SK-N-SH (cell line): ENCODE measurements around the gene JAK1. TPM values are rescaled to one million over a fixed set of nuclear protein-coding genes. Genes with fewer than 3 reads are reported as not detected.

Experiments
- CTCF ChIA-PET: fragments of 300-600, 350-600 bp; formaldehyde crosslinking; extraction: SDS; loops from one replicate; lab custom pipeline; 2021; lab: Yijun Ruan, JAX
- POLR2A ChIA-PET: fragments of 350-600 bp; sonication (Branson Sonifier 250); formaldehyde crosslinking; extraction: SDS; loops from one replicate; lab custom pipeline; 2020; ENCODE audit warnings: antibody characterized with exemption, inconsistent platforms; lab: Yijun Ruan, JAX
- DNase-seq: peaks from one replicate; pipeline ENCODE4 v3.0.0; 2012
- H2AFZ ChIP-seq: fragments of 200-600 bp; sonication (generic); 2 replicates; pipeline ENCODE4 v1.8.1; 2016; ENCODE audit warnings: antibody characterized with exemption, mild to moderate bottlenecking, low read depth
- H3F3A ChIP-seq: fragments of 200-600 bp; sonication (generic); replicated peaks from 2 replicates; pipeline ENCODE3; 2016; ENCODE audit warnings: antibody characterized with exemption, mild to moderate bottlenecking; ENCODE audit not compliant: insufficient read depth
- H3K27ac ChIP-seq, 2 experiments: fragments of 200-500 bp in 1 of 2; fragments of 200-600 bp in 1 of 2; sonication (Bioruptor generic) in 1 of 2; sonication (generic), shearing (Covaris generic) in 1 of 2; 2 replicates each; pipeline versions ENCODE4 v1.5.1 to v1.6.1; 2014 to 2016; ENCODE audit warnings: low read depth in 2 of 2, inconsistent platforms in 1 of 2, low read length in 1 of 2, mild to moderate bottlenecking in 1 of 2, mixed read lengths in 1 of 2
- H3K27me3 ChIP-seq: fragments of 200-600 bp; sonication (generic), shearing (Covaris generic); 2 replicates; pipeline ENCODE4 v1.6.1; 2016; ENCODE audit warnings: mixed run types; ENCODE audit not compliant: insufficient read depth
- H3K36me3 ChIP-seq, 2 experiments: fragments of 200-500 bp in 1 of 2; fragments of 200-600 bp in 1 of 2; sonication (Bioruptor generic) in 1 of 2; sonication (generic) in 1 of 2; replicated peaks in 1 of 2; 2 replicates each; pipeline versions ENCODE3 to v1.5.1; 2014 to 2016; ENCODE audit warnings: low read length in 1 of 2, mild to moderate bottlenecking in 1 of 2; ENCODE audit not compliant: insufficient read depth in 2 of 2, control insufficient read depth in 1 of 2
- H3K4me1 ChIP-seq, 2 experiments: fragments of 200-500 bp in 1 of 2; fragments of 200-600 bp in 1 of 2; sonication (Bioruptor generic) in 1 of 2; sonication (generic), shearing (Covaris generic) in 1 of 2; 2 replicates each; pipeline versions ENCODE4 v1.5.1 to v1.6.1; 2014 to 2016; ENCODE audit warnings: low read depth in 1 of 2, low read length in 1 of 2, mixed run types in 1 of 2; ENCODE audit not compliant: insufficient read depth in 2 of 2, control insufficient read depth in 1 of 2
- H3K4me2 ChIP-seq: fragments of 200-600 bp; sonication (generic), shearing (Covaris generic); 2 replicates; pipeline ENCODE4 v1.6.1; 2017; ENCODE audit warnings: mixed run types
- H3K4me3 ChIP-seq, 2 experiments: fragments of 200-500 bp in 1 of 2; fragments of 200-600 bp in 1 of 2; sonication (Bioruptor generic) in 1 of 2; sonication (generic), shearing (Covaris generic) in 1 of 2; 2 replicates each; pipeline versions ENCODE4 v1.5.1 to v1.8.1; 2014 to 2016; ENCODE audit warnings: low read depth in 2 of 2, inconsistent platforms in 1 of 2, low read length in 1 of 2, mild to moderate bottlenecking in 1 of 2, mixed read lengths in 1 of 2, moderate library complexity in 1 of 2
- H3K79me2 ChIP-seq: fragments of 200-600 bp; sonication (generic); 2 replicates; pipeline ENCODE4 v1.8.1; 2017; ENCODE audit warnings: mild to moderate bottlenecking; ENCODE audit not compliant: insufficient read depth
- H3K9ac ChIP-seq: fragments of 200-600 bp; sonication (generic); 2 replicates; pipeline ENCODE4 v1.6.1; 2017; ENCODE audit warnings: mixed run types
- H3K9me2 ChIP-seq: fragments of 200-600 bp; sonication (generic); 2 replicates; pipeline ENCODE4 v1.6.1; 2017; ENCODE audit warnings: mixed run types
- H3K9me3 ChIP-seq: fragments of 200-600 bp; sonication (generic); 2 replicates; pipeline ENCODE4 v1.6.1; 2017; ENCODE audit warnings: mixed run types, mild to moderate bottlenecking, moderate library complexity
- H4K20me1 ChIP-seq: fragments of 200-600 bp; sonication (generic); 2 replicates; pipeline ENCODE4 v1.6.1; 2017; ENCODE audit warnings: mild to moderate bottlenecking, mixed run types; ENCODE audit not compliant: insufficient read depth
- CTCF ChIP-seq: fragments of 200-600 bp; sonication (generic); IDR thresholded peaks from 2 replicates; pipeline ENCODE4 v1.6.1; 2017; ENCODE audit warnings: antibody characterized with exemption, mild to moderate bottlenecking, moderate library complexity
- EZH2phosphoT487 ChIP-seq: fragments of 200-600 bp; sonication (generic); IDR thresholded peaks from 2 replicates; pipeline ENCODE4 v1.6.1; 2017; ENCODE audit warnings: low read depth, mixed run types, mild to moderate bottlenecking, antibody characterized with exemption, moderate library complexity, borderline replicate concordance
- FOSL2 ChIP-seq: IDR thresholded peaks from 2 replicates; pipeline ENCODE4 v1.4.0; 2012; ENCODE audit warnings: low read depth, mild to moderate bottlenecking, moderate library complexity, borderline replicate concordance
- FOXJ3 ChIP-seq: sonication (generic); formaldehyde crosslinking; IDR thresholded peaks from 2 replicates; pipeline ENCODE4 v1.5.1; 2020; ENCODE audit warnings: mild to moderate bottlenecking, missing genetic modification reagents
- IRF3 ChIP-seq: fragments of 150-350 bp; IDR thresholded peaks from 2 replicates; pipeline ENCODE4 v1.6.1; 2016; ENCODE audit warnings: mild to moderate bottlenecking, low read depth, low read length
- JUND ChIP-seq: IDR thresholded peaks from 2 replicates; pipeline ENCODE4 v1.4.0; 2012
- MAX ChIP-seq: IDR thresholded peaks from 2 replicates; pipeline ENCODE4 v1.4.0; 2012; ENCODE audit warnings: low read depth
- NFIC ChIP-seq: IDR thresholded peaks from 2 replicates; pipeline ENCODE4 v1.4.0; 2012; ENCODE audit warnings: borderline replicate concordance
- NRF1 ChIP-seq: IDR thresholded peaks from 2 replicates; pipeline ENCODE4 v1.6.1; 2012; ENCODE audit warnings: low read depth, mild to moderate bottlenecking, low read length
- PBX3 ChIP-seq: IDR thresholded peaks from 2 replicates; pipeline ENCODE4; 2012
- POLR2AphosphoS5 ChIP-seq: IDR thresholded peaks from 2 replicates; pipeline ENCODE4 v1.6.1; 2012; ENCODE audit warnings: low read depth, low read length
- RCOR1 ChIP-seq: fragments of 150-350 bp; IDR thresholded peaks from 2 replicates; pipeline ENCODE4 v1.6.1; 2017; ENCODE audit warnings: antibody characterized with exemption, low read length
- REST ChIP-seq: IDR thresholded peaks from 2 replicates; pipeline ENCODE4 v1.6.1; 2012; ENCODE audit warnings: mild to moderate bottlenecking, low read depth, low read length, moderate library complexity
- RXRA ChIP-seq: IDR thresholded peaks from 2 replicates; pipeline ENCODE4 v1.4.0; 2012; ENCODE audit warnings: low read depth, mild to moderate bottlenecking, borderline replicate concordance
- SMC3 ChIP-seq: IDR thresholded peaks from 2 replicates; pipeline ENCODE4 v1.6.1; 2012; ENCODE audit warnings: low read depth, low read length, improper control_type of control experiment
- USF2 ChIP-seq: fragments of 150-350 bp; IDR thresholded peaks from 2 replicates; pipeline ENCODE4 v1.6.1; 2017; ENCODE audit warnings: antibody characterized with exemption, low read length, low read depth, borderline replicate concordance
- ZBTB33 ChIP-seq: IDR thresholded peaks from 2 replicates; pipeline ENCODE4 v1.4.0; 2012; ENCODE audit warnings: low read depth, borderline replicate concordance
- WGBS: methylation state at CpG from one replicate; pipeline ENCODE4 v1.1.6; 2017; ENCODE audit warnings: low lambda C conversion rate; 5-methylcytosine and 5-hydroxymethylcytosine counted together
- polyA plus RNA-seq, 3 experiments: library from polyadenylated mRNA; depleted of rRNA; stranded (reverse); fragments of >200 nt; gene quantifications; 2 replicates each; pipeline ENCODE4 v1.2.3, GENCODE V29; 2012

JAK1 gene
- polyA plus RNA-seq, 1 of the 3 experiments (the other 2 are of a cell fraction): 47.5 TPM

GRCh38 chr1:64830030-64830651 lies 136.2 kb downstream of the JAK1 start:
- Histone ChIP-seq H3K9ac (no peak overlapping the region), H2AFZ (no peak overlapping the region), H3K9me3 (no peaks in the 10 kb centered on the region), H3K4me2 (no peak overlapping the region), H3K27me3 (no peaks in the 10 kb centered on the region), H3F3A (peaks cover 12% of the 10 kb centered on the region), H3K79me2 (no peaks in the 10 kb centered on the region), H3K36me3 (peaks cover 38 to 47% of the 10 kb centered on the region in 2 experiments), H4K20me1 (no peaks in the 10 kb centered on the region), H3K4me3 (no peak overlapping the region), H3K9me2 (no peaks in the 10 kb centered on the region), H3K4me1 (peaks cover 0 to 5% of the 10 kb centered on the region in 2 experiments; a peak in 3 of 4 replicates), H3K27ac (no peak overlapping the region)
- ChIA-PET POLR2A (no interaction called here), CTCF (interaction anchor here (1.6 kb wide), 1 partner anchor 561 kb away, joined by 5 read pairs; no protein-coding TSS in a partner anchor)
- no peak for DNase-seq
- WGBS: 91% methylated on average over 5 of the region's 5 CpGs
- TF ChIP-seq EZH2phosphoT487 (no peak), FOSL2 (no peak), RCOR1 (no peak), CTCF (no peak), JUND (no peak), FOXJ3 (CRISPR knock-in tag) (no peak), SMC3 (no peak), PBX3 (no peak), IRF3 (no peak), USF2 (no peak), REST (no peak), ZBTB33 (no peak), NRF1 (no peak), NFIC (no peak), RXRA (no peak), POLR2AphosphoS5 (no peak), MAX (no peak)
